KOPT-K1 (cell line): ENCODE data around the gene RYR2.

Source experiments
- H3K27ac ChIP-seq: fragments of 200-600 bp; sonication (generic); 2 replicates; pipeline ENCODE4 v1.5.1; 2016; ENCODE audit warnings: antibody characterized with exemption, mild to moderate bottlenecking, low read depth, low read length; ENCODE audit not compliant: poor library complexity, severe bottlenecking
- H3K36me3 ChIP-seq: fragments of 200-600 bp; sonication (generic); 2 replicates; pipeline ENCODE4 v1.5.1; 2017; ENCODE audit warnings: antibody characterized with exemption, mild to moderate bottlenecking, low read length, moderate library complexity; ENCODE audit not compliant: insufficient read depth
- H3K9me3 ChIP-seq: fragments of 200-600 bp; sonication (generic); 2 replicates; pipeline ENCODE4 v1.5.1; 2017; ENCODE audit warnings: antibody characterized with exemption, low read length, mild to moderate bottlenecking; ENCODE audit not compliant: insufficient read depth, poor library complexity, severe bottlenecking

RYR2 gene

DNA sequence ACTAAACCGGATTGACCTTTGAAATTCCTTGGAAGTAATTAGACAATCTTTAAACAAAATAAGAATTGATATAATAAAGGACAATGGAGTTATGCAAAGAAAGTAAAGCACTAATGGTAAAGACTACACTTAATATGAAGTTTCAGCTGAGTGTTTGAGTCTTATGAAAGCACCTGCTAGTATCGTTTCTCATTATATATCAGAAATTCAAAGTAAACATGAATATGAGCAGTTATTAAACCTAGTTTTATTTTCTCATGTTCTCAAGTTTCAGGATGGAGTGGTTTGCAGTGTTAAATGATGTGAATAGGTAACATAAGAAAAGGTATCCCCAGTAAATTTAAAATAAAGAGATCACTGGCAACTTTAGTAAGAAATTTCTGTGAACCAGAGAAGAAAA, 660.2 kb downstream of the RYR2 start:
- Histone ChIP-seq H3K27ac (no peak overlapping the region), H3K36me3 (no peaks in the 10 kb centered on the region), H3K9me3 (no peaks in the 10 kb centered on the region)

DNA sequence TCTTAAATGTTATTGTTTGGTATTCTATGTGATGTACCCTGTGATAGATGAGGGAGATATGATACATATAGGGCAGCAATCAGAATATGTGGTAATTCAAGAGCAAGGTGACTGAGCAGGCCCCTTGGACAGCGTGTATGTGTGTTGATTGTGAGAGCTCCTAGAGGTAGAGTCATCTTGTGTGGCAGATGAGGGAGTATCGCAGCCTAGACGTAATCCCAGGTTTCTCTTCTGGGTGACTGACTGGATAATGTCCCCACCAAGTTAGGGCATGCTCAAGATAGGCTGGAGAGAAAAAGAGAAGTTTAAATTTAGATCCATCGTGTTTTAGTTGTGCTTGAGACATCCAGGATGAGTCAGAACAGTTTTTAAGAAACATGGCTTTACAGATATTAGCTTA, 663.5 kb downstream of the RYR2 start:
- no peaks in the 10 kb centered on the region for H3K9me3 ChIP-seq
- H3K36me3 ChIP-seq, result no peaks in the 10 kb centered on the region
- H3K27ac ChIP-seq, result no peak overlapping the region

DNA sequence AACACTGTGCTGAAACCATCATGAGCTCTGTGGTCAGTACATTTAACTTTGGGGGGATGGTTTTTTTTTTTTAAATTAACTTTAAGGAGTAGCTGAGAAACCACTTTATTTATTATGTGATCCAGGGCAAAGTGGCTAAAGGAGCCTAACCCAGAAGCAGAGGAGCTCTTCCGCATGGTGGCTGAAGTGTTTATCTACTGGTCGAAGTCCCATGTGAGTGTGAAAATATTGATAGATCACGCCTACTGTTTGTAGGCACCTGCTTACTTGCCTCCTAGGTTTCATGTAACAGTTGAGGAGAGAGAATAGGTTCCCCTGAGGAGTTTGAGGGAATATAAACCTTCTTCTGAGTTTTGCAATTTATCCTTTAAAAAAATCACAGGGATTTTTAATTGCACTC, 667.4 kb downstream of the RYR2 start:
- Histone ChIP-seq H3K9me3 (no peaks in the 10 kb centered on the region), H3K27ac (no peak overlapping the region)

DNA sequence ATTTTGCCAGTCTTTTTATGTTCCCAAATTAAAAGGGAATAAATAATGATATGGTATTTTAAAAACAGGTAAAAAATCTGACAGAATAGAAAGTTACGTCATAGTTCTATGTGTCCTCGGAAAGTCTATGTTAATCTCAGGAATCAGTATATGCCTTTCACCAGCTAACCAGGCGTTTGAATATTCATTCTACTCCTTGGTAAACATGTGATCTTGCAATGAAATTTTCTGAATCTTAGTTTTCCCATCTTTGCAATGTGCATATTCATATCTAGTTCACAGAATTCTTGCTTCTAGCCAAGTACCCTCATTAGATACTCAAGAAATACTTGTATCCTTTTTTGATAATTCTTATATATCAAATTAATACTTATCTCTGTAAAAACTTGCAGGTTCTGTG, 669.3 kb downstream of the RYR2 start:
- Histone ChIP-seq H3K27ac (peak overlapping the region; percentile 54), H3K36me3 (no peaks in the 10 kb centered on the region), H3K9me3 (no peaks in the 10 kb centered on the region)

More for the DNA sequence above, 667.4 kb downstream of the RYR2 start:
- no peaks in the 10 kb centered on the region for H3K36me3 ChIP-seq

DNA sequence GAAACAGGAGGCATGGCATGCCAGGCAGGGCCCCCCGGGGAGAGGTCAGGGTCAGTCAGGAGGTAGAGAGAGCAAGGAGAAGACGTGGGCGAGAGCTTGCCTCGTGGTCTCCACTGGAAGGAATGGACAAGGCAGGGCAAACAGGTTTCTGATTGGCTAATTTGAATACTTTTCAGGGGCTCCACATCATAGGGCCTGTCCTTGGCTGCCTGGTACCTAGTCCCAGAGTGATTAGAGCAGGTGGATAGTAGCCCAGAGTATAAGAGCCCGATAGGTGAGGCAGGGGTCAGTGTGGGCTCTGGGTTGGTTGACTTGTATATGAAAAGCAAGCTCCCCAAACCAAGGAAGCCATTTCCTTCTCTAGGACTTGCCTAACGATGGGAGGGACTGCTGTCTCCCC, 670.1 kb downstream of the RYR2 start:
- H3K27ac ChIP-seq, result peak overlapping the region; percentile 54

DNA sequence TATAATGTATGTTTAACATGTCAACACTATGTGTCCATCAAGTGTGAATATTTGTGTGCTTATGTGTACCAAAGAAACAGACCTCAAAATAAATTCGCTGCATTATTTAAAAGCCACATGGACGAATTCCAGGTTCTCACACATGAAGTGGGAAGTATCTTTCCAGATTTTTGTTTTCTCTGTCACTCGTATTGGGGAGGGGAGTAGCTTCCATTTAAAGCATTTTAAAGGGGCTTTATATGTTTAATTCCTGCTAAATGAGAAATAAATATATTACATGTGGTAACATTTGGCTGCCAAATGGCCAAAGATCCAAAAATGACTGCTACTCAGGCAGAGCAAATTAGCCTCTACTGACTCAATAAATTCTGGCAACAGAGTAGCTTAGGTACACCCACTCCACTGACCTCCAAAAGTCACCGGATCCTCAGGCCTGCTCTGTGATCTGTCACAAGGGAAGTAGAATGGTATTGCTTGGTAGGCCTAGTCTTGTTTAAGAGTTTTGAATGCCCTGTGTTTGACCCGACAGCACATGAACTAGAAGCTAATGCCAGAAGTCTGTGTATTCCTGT, 670.7 kb downstream of the RYR2 start:
- Histone ChIP-seq H3K36me3 (no peaks in the 10 kb centered on the region), H3K9me3 (no peaks in the 10 kb centered on the region), H3K27ac (peak overlapping the region; percentile 54)

More for the DNA sequence above, 670.1 kb downstream of the RYR2 start:
- Histone ChIP-seq H3K9me3 (no peaks in the 10 kb centered on the region), H3K36me3 (no peaks in the 10 kb centered on the region)

DNA sequence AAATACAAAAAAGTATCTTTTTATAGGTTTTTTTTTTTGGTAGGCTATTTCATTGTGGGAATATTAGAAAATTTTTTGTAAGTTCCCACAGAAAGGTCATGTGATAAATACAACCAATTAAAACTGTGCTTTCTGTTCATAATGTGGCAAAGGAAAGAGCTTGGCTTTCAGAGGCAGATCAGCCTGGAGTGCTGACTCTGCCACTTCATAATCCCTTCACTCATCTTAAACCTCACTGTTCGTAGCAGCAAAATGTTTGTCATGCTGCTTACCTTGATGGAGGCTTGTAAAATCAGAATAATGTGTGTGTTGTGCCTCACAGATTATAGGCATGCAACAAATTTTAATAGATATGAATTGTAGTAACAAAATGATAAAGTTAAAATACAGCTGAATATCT, 671.9 kb downstream of the RYR2 start:
- H3K27ac ChIP-seq, result no peak overlapping the region
- no peaks in the 10 kb centered on the region for H3K9me3 ChIP-seq
- H3K36me3 ChIP-seq, result no peaks in the 10 kb centered on the region

DNA sequence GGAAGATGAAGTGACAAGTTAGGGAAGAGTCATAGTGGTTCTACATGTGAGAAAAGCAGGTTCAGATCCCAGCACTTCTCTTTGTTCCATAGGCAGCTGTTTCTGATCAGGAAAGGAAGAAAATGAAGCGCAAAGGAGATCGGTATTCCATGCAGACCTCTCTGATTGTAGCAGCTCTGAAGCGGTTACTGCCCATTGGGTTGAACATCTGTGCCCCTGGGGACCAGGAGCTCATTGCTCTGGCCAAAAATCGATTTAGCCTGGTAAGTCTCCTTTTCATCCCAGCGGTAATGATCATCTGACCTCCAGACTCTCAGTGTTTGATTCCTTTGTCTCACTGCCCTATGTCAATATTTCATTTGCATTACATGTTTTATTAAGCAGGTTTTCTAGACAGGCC, 675.1 kb downstream of the RYR2 start:
- H3K9me3 ChIP-seq, result no peaks in the 10 kb centered on the region
- no peak overlapping the region for H3K27ac ChIP-seq
- no peaks in the 10 kb centered on the region for H3K36me3 ChIP-seq

DNA sequence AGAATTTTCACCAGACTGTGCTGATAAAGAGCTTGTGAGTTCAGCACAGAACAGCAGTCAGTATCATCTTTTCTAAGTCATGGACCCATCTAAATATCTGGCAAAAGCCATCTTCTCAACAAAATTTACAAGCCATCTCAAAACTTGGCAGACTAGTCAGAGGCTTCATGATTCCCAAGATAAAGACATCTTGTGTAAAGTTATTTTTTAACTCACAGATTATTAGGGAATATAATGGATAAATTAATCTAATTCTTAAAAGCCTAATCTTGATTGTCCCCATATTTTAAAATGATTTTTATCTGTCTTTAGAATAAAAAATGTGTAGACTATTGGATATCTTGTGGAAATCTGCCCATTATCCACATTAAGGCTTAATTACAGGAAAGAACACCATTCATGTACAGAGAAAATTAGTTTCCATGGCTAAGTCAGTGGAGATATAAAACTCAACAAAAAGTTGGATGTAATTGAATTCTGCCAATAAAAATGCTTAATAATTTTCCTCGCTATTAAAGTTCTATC, 688.9 kb downstream of the RYR2 start:
- Histone ChIP-seq H3K36me3 (no peaks in the 10 kb centered on the region), H3K9me3 (peaks cover 4% of the 10 kb centered on the region), H3K27ac (no peak overlapping the region)

DNA sequence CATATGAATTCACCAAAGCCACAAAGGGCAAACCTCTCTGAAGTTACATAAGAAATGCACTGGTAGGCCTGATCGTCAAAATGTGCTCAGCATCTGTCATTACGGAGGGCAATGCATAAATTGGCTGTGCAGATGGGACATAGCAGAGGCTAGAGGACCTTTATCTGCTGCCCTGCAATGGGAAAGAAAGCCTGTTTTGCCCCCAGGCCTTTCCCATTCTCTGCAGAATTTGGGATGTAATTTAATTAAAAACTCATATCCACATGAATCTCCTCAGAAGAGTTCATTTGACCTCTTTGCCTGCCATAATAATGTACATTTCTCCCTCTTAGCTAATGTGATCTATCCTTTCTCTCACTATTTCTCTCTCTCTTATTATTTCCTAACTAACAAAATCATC, 690.7 kb downstream of the RYR2 start:
- H3K36me3 ChIP-seq, result no peaks in the 10 kb centered on the region
- no peak overlapping the region for H3K27ac ChIP-seq
- peaks cover 4% of the 10 kb centered on the region for H3K9me3 ChIP-seq

DNA sequence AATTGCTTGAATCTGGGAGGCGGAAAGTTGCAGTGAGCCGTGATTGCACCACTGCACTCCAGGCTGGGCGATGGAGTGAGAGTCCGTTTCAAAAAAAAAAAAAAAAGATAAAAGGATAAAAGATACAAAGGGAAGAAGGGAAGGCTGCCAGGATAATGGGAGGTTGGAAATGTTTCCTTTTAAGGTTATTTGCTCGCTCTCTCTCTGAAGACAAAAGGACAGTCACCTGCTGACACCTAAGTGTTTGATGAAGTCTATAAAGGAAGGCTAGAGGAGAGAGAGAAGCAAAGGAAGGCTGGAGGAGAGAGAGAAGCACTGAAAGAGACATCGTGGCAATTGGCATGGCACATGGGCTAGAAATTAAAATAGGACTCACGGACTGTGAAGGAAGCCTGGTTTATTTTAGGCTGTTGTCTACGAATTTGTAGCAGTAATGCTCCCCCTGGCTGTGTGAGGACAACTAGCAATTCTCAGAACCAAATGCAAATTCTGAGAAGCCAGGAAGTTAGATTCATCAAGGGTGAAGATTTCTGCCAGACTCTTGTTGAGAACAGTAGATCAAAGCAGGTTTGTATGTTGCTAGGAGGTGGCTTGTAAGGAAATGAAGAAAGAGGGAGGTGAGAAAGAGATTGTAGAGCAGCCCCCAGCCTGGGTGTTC, 694.5 kb downstream of the RYR2 start:
- H3K27ac ChIP-seq, result peak overlapping the region; percentile 76
- H3K36me3 ChIP-seq, result no peaks in the 10 kb centered on the region
- peaks cover 10% of the 10 kb centered on the region for H3K9me3 ChIP-seq

DNA sequence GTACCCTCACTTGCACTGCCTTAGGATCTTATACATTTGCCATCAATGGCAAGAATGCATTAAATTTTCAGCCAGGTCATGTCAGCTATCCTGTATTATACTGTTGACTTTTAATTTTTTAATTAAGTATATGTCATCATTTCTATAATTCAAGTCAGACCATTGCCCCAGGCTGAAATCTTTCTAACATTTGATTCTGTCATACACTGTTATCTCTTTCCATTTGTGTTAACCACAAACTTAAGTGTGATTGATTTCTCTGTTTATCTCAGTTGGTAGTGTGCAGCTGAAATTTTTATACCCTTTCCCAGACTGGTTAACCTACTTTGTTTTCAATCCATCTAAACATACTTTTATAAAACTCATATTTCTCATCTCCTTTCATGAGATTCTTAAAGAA, 695.5 kb downstream of the RYR2 start:
- Histone ChIP-seq H3K36me3 (no peaks in the 10 kb centered on the region), H3K27ac (peak overlapping the region; percentile 76), H3K9me3 (peaks cover 10% of the 10 kb centered on the region)

DNA sequence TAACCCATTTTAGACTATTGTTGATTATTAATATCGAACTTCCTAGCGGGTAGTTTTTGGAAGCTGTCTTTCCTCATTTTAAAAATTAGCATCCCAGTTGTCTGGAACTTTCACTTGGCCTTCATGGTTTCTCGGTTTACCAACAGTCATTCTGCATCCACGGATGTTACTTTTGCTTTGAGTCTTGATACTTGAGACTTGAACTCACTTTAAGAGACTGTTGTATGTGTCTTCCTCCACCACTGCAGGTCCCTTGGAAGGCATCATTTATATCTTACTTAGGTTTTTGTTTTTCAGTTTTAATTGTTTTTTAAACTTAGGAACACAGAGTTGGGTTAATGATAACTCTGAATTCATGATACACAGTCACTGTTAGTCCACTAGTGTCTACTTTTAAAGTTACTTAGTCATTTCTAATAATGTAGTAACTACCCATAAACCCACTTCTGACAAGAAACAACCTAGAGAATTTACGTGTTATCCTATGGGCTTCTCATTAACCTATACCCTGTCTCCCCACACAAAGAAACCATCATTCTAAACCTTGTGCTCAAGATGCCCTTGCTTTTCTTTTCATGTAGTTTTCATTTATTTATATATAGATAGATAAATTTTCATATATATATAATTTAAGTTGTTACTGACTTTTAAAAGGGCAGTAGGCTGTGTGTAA, 696.1 kb downstream of the RYR2 start:
- Histone ChIP-seq H3K27ac (peak overlapping the region; percentile 76), H3K36me3 (no peaks in the 10 kb centered on the region), H3K9me3 (peaks cover 10% of the 10 kb centered on the region)

DNA sequence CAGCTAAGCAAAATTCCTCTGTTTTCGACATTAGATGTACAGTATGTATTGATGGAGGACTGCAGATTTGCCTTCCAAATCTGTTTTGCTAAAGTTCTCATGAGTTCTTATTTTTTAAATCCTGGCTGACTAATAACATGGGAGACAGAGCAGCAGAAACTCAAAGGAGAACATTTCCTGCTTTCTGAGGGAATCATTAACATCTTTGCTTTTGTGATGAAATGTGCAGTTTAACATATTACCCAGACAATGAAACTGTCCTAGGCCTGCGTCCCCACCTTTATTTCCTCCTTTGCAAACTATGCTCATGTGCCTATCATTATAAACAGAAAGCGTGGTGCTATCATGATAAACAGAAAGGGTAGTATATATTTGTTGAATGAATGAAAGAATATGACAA, 698.9 kb downstream of the RYR2 start:
- H3K9me3 ChIP-seq, result peaks cover 5% of the 10 kb centered on the region
- H3K36me3 ChIP-seq, result no peaks in the 10 kb centered on the region
- no peak overlapping the region for H3K27ac ChIP-seq

DNA sequence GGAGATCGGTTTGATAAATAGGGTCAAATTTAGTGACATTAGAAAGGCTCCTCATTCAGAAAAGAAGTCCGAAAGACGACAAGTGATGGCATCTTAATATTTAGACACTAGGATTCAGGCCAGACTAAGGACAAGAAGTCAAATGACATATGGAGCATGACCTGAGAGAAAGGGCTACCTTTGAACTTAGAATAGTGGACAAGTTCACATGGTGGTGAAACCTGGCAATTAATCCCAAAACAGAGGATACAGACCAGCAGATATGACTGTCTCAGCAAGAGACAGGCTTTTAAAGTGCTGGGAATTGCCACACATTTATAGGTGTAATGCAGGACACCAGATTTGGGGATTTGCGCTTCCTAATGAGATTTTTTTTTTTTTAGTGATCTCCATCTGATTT, 703.6 kb downstream of the RYR2 start:
- no peaks in the 10 kb centered on the region for H3K36me3 ChIP-seq
- no peaks in the 10 kb centered on the region for H3K9me3 ChIP-seq
- H3K27ac ChIP-seq, result no peak overlapping the region
